Stimulated activated naive B cell treated with anti-CD40 and anti-IgM and Interleukin-4, amounts not matched to agents 10 μg/mL and 1 μg/mL and 100 μg/mL, for 72 hours (primary cell): ENCODE data around the gene RNF126.
"Not testable (repeated sequence)": the region's sequence is repeated elsewhere in the genome, so short reads cannot be mapped to it uniquely, and the experiment has no call there.

Experiments used
- ATAC-seq, 2 donors: fragments of 150-1000 bp; cut with Tn5 transposase; replicated peaks; 2 replicates each; pipeline ENCODE4 v1.10.0; 2021; ENCODE audit warnings: moderate library complexity in 1 of 2
- DNase-seq: peaks from one replicate; pipeline ENCODE4 v3.0.0; 2021
- H3K27ac Mint-ChIP-seq: one replicate; pipeline ENCODE4 v1.8.0; 2022; ENCODE audit warnings: mild to moderate bottlenecking, mixed read lengths
- H3K27me3 Mint-ChIP-seq, 2 donors: one replicate each; pipeline ENCODE4 v1.8.0; 2022; ENCODE audit warnings: mixed read lengths in 2 of 2
- H3K36me3 Mint-ChIP-seq, 2 donors: one replicate each; pipeline ENCODE4 v1.8.0; 2022; ENCODE audit warnings: mixed read lengths in 2 of 2, mild to moderate bottlenecking in 1 of 2
- H3K4me1 Mint-ChIP-seq, 2 donors: one replicate each; pipeline ENCODE4 v1.8.0; 2022; ENCODE audit warnings: mixed read lengths in 2 of 2, mild to moderate bottlenecking in 1 of 2
- H3K4me3 Mint-ChIP-seq, 2 donors: one replicate each; pipeline ENCODE4 v1.8.0; 2022; ENCODE audit warnings: mild to moderate bottlenecking in 2 of 2, mixed read lengths in 2 of 2, moderate library complexity in 1 of 2
- H3K9me3 Mint-ChIP-seq, 2 donors: one replicate each; pipeline ENCODE4 v1.8.0; 2022; ENCODE audit warnings: mixed read lengths in 2 of 2, mild to moderate bottlenecking in 1 of 2

The RNF126 gene

GRCh38 chr19:626566-626965, 36.4 kb downstream of the RNF126 start:
- H3K36me3 Mint-ChIP-seq, result peaks cover 32 to 47% of the 10 kb centered on the region in 2 donors
- DNase-seq, H3K9me3 Mint-ChIP-seq, H3K27ac Mint-ChIP-seq, H3K4me3 Mint-ChIP-seq, H3K27me3 Mint-ChIP-seq, ATAC-seq: not testable (repeated sequence)
- H3K4me1 Mint-ChIP-seq, result peaks cover 14 to 22% of the 10 kb centered on the region in 2 donors

- no peaks in the 10 kb centered on the region for H3K9me3 Mint-ChIP-seq
- H3K27me3 Mint-ChIP-seq, result no peaks in the 10 kb centered on the region
- H3K4me3 Mint-ChIP-seq, result no peak overlapping the region
- no peak for ATAC-seq
- DNase-seq, result no peak
- peaks cover 9% of the 10 kb centered on the region in 2 donors for H3K4me1 Mint-ChIP-seq
- peaks cover 25 to 45% of the 10 kb centered on the region in 2 donors for H3K36me3 Mint-ChIP-seq
- H3K27ac Mint-ChIP-seq, result no peak overlapping the region
These were observed 37.8 kb downstream of the RNF126 start for GRCh38 chr19:625257-625656.

DNA sequence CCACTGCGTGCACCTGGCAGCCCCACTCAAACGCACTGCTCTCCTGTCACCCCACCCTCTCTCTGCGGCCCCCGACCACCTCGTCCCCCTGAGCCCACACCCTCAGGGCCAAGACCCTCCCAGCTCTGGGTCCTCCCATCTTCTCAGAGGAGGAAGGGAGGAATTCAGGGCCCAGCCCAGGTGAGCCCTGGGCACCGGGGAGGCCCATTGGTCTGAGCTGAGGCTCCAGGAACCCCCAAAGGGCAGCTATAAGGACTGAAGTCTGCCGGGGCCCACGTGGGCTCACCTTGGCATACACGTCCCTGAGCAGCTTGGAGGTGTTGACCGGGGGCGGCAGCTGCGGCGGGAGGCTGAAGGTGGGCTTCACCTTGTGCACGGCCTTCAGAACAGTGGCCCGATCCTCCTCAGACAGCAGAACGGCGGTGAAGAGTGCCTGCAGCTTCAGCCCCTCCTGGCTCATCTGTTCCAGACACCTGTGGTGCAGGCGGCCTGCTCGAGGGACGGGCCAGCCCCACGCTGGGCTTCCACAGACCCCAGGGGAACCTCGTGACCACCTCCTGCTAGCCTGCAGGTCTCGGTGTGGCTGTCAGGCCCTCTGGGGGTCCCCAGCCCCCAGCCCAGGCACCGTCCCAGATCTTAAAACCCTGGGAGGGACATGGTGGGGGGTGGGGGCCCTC, 38.4 kb downstream of the RNF126 start:
- ATAC-seq (no peak), DNase-seq (no peak)
- no peak overlapping the region for H3K4me3 Mint-ChIP-seq
- peaks cover 4 to 5% of the 10 kb centered on the region in 2 donors for H3K4me1 Mint-ChIP-seq
- peaks cover 28 to 46% of the 10 kb centered on the region in 2 donors for H3K36me3 Mint-ChIP-seq
- no peaks in the 10 kb centered on the region for H3K9me3 Mint-ChIP-seq
- no peak overlapping the region for H3K27ac Mint-ChIP-seq
- no peaks in the 10 kb centered on the region for H3K27me3 Mint-ChIP-seq

GRCh38 chr19:623974-624373, 39.0 kb downstream of the RNF126 start:
- ATAC-seq (no peak), DNase-seq (no peak)
- Mint-ChIP-seq H3K4me3 (no peak overlapping the region), H3K36me3 (peaks cover 30 to 46% of the 10 kb centered on the region in 2 donors), H3K27ac (no peak overlapping the region), H3K4me1 (peaks cover 3% of the 10 kb centered on the region in 2 donors), H3K9me3 (no peaks in the 10 kb centered on the region), H3K27me3 (peaks cover 0 to under 1% of the 10 kb centered on the region in 2 donors)

DNA sequence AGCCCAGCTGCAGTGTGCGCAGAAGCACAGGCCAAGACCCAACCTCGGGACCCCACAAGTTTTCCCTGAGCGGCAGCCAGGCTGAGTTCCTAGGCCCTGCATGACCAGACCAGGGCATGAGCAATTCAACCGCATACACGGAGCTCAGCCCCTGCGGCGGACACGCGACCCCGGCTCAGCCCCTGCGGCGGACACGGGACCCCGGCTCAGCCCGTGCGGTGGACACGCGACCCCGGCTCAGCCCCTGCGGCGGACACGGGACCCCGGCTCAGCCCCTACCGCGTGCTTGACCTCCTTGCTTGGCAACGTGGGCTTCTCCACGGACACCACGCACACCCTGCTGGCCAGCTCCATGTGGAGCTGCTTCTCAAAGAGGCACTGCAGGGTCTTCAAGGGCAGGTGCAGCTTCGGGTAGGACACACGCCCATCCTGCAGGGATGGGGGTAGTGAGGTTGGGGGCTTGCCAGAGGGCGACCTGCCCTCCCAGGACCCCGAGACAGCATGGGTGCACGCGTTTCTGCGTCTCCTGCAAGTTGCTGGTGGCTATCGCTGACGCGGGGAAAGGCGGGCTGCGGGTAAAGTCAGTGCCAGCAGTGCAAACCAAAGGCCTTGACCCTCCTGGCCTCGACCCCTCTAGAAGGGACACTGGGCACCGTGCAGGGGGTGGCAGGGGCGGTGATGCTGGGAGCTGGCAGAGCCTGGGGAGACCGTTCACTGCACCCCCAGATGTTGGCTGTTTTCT, 39.7 kb downstream of the RNF126 start:
- H3K27me3 Mint-ChIP-seq, result peaks cover 0 to 3% of the 10 kb centered on the region in 2 donors
- no peak overlapping the region for H3K4me3 Mint-ChIP-seq
- no peak overlapping the region for H3K27ac Mint-ChIP-seq
- H3K36me3 Mint-ChIP-seq, result peaks cover 31 to 46% of the 10 kb centered on the region in 2 donors
- DNase-seq, result no peak
- no peaks in the 10 kb centered on the region for H3K9me3 Mint-ChIP-seq
- no peak for ATAC-seq
- no peaks in the 10 kb centered on the region for H3K4me1 Mint-ChIP-seq

- H3K9me3 Mint-ChIP-seq, result no peaks in the 10 kb centered on the region
- H3K36me3 Mint-ChIP-seq, result peaks cover 31 to 47% of the 10 kb centered on the region in 2 donors
- DNase-seq, result no peak
- H3K4me3 Mint-ChIP-seq, result no peak overlapping the region
- no peak overlapping the region for H3K27ac Mint-ChIP-seq
- H3K4me1 Mint-ChIP-seq, result no peaks in the 10 kb centered on the region
- peaks cover 0 to 3% of the 10 kb centered on the region in 2 donors for H3K27me3 Mint-ChIP-seq
- ATAC-seq, result no peak
These were observed 40.3 kb downstream of the RNF126 start for GRCh38 chr19:622666-623065.

DNA sequence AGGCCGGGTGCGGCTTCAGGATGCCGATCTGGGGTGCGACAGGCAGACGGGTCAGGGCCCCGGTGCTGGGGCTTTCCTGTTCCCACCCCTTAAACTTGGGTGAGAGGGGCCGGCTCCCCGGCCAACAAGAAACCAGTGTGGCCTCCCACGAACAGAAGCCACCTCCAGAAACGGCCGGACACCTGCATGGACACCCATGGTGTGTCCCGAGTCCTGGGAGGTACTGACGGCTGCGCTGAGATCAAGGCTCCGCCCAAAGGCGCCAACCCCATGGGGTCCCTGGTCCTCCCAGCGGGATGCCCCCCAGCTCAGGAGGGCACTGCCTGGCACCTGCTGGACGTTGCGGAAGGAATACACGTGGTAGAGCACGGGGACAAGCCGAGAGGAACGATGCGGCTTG, 41.2 kb downstream of the RNF126 start:
- Mint-ChIP-seq H3K27ac (no peak overlapping the region), H3K4me3 (no peak overlapping the region), H3K27me3 (peaks cover 0 to 3% of the 10 kb centered on the region in 2 donors), H3K4me1 (peaks cover 0 to 1% of the 10 kb centered on the region in 2 donors), H3K36me3 (peaks cover 33 to 53% of the 10 kb centered on the region in 2 donors), H3K9me3 (no peaks in the 10 kb centered on the region)
- ATAC-seq (no peak), DNase-seq (no peak)

DNA sequence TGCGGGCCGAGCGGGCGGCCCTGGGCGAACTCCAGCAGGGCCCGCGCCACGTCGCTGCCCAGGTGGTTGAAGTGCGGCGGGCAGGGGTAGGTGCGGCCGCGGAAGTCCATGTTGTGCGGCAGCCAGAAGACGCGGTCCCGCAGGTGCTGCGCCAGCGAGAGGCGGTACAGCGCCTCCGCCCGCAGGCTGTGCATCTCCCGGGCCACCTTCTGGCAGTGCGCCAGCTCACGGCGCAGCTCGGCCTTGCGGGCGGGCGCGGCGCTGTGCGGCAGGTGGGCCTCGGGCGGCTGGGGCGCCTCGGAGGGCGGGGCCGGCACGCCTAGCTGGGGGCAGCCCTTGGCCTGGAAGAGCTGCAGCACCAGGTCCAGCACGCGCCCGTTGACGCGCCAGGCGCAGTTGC, 41.8 kb downstream of the RNF126 start:
- H3K36me3 Mint-ChIP-seq, result peaks cover 34 to 52% of the 10 kb centered on the region in 2 donors
- not testable (repeated sequence) for H3K9me3 Mint-ChIP-seq

DNA sequence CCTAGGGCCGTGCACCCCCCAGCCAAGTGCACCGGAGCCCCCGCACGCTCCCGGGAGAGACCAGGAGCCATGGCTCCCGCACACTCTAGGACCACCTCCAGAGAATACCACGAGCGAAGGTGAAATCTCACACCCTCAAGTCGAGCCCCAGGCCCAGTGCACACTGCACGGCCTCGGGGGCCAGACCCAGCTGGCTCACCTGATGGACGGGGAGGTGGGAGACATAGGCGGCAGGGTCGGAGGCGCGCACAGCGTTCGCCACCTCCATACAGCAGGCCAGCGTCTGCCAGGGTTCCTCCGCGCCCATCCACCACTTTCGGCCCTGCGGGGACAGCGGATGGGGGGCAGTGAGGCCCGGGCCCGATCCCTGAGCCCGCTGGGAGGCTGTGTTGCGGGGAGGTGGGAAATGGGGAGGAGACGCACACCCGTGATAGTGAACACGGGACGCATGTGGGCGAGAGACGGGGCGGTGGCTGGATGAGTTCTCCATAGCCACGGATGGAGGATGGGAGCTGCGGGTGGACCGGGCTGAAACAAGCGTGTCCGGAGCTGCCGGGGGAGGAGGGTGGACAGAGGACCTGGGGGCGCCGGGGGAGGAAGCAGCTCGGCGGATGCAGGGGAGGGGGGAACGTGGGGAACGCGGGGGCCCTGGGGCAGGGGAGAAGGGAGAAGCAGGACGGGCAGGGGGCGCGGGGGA, 42.7 kb downstream of the RNF126 start:
- Mint-ChIP-seq H3K4me1 (peaks cover 0 to 4% of the 10 kb centered on the region in 2 donors), H3K9me3 (no peaks in the 10 kb centered on the region), H3K27me3 (peaks cover 0 to 6% of the 10 kb centered on the region in 2 donors), H3K36me3 (peaks cover 31 to 50% of the 10 kb centered on the region in 2 donors), H3K27ac (no peak overlapping the region), H3K4me3 (no peak overlapping the region)
- ATAC-seq, result no peak
- DNase-seq, result no peak

More for the DNA sequence above, 41.8 kb downstream of the RNF126 start:
- not testable (repeated sequence) for H3K27ac Mint-ChIP-seq, H3K4me3 Mint-ChIP-seq, H3K27me3 Mint-ChIP-seq, ATAC-seq, DNase-seq, H3K4me1 Mint-ChIP-seq

DNA sequence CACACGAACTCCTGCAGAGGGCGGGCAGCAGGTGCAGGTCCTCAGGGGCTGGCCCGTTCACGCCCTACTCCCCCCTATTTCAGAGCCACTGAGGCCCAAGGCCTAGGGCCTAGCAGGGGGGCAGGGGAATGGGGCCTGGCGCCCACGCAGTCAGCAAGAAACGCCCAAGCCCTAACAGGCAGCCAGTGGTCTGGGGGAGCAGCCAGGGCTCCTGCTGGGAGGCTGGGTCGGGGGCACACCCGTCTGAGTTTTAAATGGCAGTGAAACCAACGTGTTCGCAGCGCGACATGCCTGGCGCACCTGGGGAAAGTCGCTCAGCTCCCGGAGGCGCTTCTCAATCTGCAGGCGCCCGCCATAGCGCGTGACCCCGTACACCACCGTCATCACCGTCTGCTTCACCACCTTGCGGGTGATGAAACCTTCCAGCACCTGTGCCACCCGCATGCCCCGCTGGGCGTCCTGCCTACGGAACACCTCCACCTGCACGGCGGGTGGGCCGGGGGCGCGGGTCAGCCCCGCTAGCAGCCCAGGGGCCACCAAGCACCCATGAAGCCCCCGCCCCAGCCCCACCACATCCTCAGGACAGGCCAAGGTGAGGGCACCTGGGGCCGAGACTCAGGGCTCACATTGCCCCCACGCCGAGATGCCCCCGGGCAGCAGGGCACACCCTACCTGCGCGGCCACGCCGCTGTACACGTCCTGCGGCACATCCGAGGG, 43.6 kb downstream of the RNF126 start:
- no peak for ATAC-seq
- Mint-ChIP-seq H3K4me1 (peaks cover 0 to 5% of the 10 kb centered on the region in 2 donors), H3K9me3 (no peaks in the 10 kb centered on the region), H3K36me3 (peaks cover 31 to 52% of the 10 kb centered on the region in 2 donors), H3K4me3 (no peak overlapping the region), H3K27me3 (peaks cover 0 to 6% of the 10 kb centered on the region in 2 donors), H3K27ac (no peak overlapping the region)
- no peak for DNase-seq

DNA sequence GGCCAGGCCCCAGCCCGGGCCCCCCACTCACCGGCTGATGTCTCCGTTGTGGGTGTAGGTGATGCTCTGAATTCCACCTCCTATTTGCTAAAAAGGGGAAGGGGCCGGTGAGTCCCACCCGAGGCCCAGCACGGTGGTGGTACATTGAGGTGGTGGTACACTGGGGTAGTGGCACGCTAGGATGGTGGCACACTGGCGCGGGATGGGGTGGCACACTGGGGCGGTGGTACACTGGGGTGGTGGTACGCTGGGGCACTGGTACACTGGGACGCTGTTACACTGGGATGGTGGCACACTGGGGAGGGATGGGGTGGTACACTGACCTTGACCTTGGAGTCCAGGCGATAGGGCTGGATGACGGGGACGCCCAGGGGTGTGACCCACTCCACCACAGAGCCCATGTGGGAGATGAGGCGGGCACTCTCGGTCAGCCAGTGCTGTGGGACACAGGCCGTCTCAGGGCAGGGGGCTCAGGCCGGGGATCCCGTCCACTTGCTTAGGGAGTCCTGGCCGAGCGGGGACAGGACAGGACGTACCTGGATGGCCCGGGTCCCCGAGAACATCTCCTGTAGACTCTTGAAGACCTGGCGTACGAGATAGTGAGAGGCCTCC, 44.2 kb downstream of the RNF126 start:
- Mint-ChIP-seq H3K27me3 (peaks cover 0 to 6% of the 10 kb centered on the region in 2 donors), H3K4me1 (peaks cover 0 to 8% of the 10 kb centered on the region in 2 donors), H3K36me3 (peaks cover 33 to 52% of the 10 kb centered on the region in 2 donors), H3K27ac (peak overlapping the region; percentile 25), H3K4me3 (no peak overlapping the region), H3K9me3 (no peaks in the 10 kb centered on the region)
- DNase-seq (no peak), ATAC-seq (no peak)

DNA sequence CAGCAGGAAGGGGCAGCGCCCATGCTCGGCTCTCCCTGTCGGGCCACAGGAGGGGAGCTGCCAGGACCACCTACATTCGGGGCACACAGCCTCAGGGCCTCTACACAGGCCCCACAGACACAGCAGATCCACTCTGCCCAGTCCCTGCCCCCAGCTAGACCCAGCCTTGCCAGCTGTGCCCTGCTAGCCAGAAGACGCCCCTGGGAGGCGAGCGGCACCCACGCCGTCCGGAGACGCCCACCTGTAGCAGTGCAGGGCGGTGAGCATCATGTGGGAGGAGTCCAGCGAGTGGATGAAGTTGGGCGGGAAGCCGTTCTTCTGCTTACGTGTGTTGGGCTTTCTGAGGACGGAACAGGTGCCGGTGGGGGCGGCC, 44.8 kb downstream of the RNF126 start:
- no peaks in the 10 kb centered on the region for H3K9me3 Mint-ChIP-seq
- DNase-seq (no peak), ATAC-seq (no peak)
- peaks cover 0 to 6% of the 10 kb centered on the region in 2 donors for H3K27me3 Mint-ChIP-seq
- H3K27ac Mint-ChIP-seq, result no peak overlapping the region
- H3K36me3 Mint-ChIP-seq, result peaks cover 34 to 47% of the 10 kb centered on the region in 2 donors
- no peak overlapping the region for H3K4me3 Mint-ChIP-seq
- H3K4me1 Mint-ChIP-seq, result peaks cover 0 to 8% of the 10 kb centered on the region in 2 donors

GRCh38 chr19:617551-618246, 45.3 kb downstream of the RNF126 start:
- H3K4me1 Mint-ChIP-seq, result peaks cover 0 to 8% of the 10 kb centered on the region in 2 donors
- peaks cover 35 to 51% of the 10 kb centered on the region in 2 donors for H3K36me3 Mint-ChIP-seq
- ATAC-seq (no peak), DNase-seq (no peak)
- H3K27ac Mint-ChIP-seq, result no peak overlapping the region
- peaks cover 0 to 6% of the 10 kb centered on the region in 2 donors for H3K27me3 Mint-ChIP-seq
- H3K4me3 Mint-ChIP-seq, result no peak overlapping the region
- no peaks in the 10 kb centered on the region for H3K9me3 Mint-ChIP-seq
